Retinal pigment epithelial cell (primary cell): ENCODE results near the gene FGF22.
"Not testable (repeated sequence)": the region's sequence is repeated elsewhere in the genome, so short reads cannot be mapped to it uniquely, and the experiment has no call there.

Experiments
- DNase-seq: peaks from one replicate; pipeline ENCODE4 v3.0.0-alpha.2; 2010; ENCODE audit warnings: low read depth
- H3K4me3 ChIP-seq: 2 replicates; pipeline ENCODE4 v1.5.1; 2011; ENCODE audit warnings: mild to moderate bottlenecking, low read length, control low read depth, moderate library complexity
- TF ChIP-seq, protein P1 (sequence below): conservative IDR thresholded peaks from 2 replicates; pipeline ENCODE4 v1.5.1; 2011; ENCODE audit warnings: low read depth, low read length, control low read depth, inconsistent platforms

Gene FGF22

DNA sequence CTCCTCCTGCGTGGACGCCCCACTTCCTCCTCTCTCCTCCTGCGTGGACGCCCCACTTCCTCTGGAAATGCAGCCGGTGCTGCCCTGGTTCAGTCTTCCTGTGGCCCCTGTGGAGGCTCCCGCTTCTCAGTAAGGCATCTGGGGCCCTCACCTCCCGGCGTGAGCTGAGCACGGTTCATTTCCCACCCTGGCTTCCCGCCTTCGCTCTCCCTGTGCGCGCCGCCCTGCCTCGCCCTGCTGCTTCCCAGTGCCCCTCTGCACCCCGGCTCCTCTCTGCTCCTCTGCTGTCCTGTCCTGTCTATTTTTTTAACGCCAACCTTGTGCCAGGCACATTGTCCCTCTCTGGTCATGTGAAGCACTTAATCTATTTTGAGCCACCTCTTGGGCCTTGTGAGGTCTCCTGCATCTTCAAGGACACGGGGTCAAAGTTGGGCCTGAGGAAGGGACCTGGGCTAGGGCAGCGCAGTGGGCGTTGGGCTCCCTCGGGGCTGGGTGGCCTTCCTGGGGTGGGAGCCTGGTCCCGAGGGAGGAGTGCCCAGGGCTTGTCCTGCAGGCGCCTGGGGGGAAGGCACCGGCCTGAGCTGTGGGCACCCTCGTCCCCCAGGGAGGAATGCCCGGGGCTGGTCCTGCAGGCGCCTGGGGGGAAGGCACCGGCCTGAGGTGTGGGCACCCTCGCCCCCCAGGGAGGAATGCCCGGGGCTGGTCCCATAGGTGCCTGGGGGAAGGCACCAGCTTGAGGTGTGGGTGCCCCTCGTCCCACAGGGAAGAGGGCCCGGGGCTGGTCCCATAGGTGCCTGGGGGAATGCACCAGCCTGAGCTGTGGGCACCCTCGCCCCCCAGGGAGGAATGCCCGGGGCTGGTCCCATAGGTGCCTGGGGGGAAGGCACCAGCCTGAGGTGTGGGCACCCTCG lies 37.0 kb upstream of the FGF22 start:
- TF ChIP-seq, protein P1, sequence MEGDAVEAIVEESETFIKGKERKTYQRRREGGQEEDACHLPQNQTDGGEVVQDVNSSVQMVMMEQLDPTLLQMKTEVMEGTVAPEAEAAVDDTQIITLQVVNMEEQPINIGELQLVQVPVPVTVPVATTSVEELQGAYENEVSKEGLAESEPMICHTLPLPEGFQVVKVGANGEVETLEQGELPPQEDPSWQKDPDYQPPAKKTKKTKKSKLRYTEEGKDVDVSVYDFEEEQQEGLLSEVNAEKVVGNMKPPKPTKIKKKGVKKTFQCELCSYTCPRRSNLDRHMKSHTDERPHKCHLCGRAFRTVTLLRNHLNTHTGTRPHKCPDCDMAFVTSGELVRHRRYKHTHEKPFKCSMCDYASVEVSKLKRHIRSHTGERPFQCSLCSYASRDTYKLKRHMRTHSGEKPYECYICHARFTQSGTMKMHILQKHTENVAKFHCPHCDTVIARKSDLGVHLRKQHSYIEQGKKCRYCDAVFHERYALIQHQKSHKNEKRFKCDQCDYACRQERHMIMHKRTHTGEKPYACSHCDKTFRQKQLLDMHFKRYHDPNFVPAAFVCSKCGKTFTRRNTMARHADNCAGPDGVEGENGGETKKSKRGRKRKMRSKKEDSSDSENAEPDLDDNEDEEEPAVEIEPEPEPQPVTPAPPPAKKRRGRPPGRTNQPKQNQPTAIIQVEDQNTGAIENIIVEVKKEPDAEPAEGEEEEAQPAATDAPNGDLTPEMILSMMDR = no peak
- no peak for DNase-seq
- H3K4me3 ChIP-seq = no peak overlapping the region

DNA sequence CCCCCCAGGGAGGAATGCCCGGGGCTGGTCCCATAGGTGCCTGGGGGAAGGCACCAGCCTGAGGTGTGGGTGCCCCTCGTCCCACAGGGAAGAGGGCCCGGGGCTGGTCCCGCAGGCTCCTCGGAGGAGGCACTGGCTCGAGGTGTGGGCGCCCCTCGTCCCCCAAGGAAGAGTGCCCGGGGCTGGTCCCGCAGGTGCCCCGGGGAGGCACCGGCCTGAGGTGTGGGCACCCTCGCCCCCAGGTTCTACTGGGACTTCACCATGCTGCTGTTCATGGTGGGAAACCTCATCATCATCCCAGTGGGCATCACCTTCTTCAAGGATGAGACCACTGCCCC lies 36.4 kb upstream of the FGF22 start:
- not testable (repeated sequence) for H3K4me3 ChIP-seq, DNase-seq

DNA sequence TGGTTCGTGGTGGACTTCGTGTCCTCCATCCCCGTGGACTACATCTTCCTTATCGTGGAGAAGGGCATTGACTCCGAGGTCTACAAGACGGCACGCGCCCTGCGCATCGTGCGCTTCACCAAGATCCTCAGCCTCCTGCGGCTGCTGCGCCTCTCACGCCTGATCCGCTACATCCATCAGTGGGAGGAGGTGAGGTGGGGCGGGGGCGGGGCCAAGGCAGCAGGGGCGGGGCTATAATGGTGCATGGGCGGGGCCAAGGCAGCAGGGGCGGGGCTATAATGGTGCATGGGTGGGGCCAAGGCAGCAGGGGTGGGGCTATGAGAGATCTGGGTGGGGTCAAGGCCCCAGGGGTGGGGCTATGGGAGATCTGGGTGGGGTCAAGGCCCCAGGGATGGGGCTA lies 35.9 kb upstream of the FGF22 start:
- DNase-seq, H3K4me3 ChIP-seq: not testable (repeated sequence)

DNA sequence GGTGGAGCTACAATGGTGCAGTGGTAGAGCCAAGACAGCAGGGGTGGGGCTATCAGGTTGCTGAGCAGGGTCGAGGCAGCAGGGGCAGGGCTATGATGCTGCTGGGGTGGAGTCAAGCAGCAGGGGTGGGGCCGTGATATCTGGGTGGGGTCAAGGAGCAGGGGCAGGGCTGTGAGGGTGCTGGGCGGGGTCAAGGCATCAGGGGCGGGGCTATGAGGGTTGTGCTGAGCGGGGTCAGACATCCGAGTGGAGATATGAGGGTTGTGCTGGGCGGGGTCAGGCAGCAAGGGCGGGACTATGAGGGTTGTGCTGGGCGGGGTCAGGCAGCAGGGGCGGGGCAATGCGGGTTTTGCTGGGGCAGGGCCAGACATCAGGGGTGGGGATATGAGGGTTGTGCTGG lies 35.3 kb upstream of the FGF22 start:
- no peak for DNase-seq
- TF ChIP-seq, protein P1 = no peak
- no peak overlapping the region for H3K4me3 ChIP-seq

DNA sequence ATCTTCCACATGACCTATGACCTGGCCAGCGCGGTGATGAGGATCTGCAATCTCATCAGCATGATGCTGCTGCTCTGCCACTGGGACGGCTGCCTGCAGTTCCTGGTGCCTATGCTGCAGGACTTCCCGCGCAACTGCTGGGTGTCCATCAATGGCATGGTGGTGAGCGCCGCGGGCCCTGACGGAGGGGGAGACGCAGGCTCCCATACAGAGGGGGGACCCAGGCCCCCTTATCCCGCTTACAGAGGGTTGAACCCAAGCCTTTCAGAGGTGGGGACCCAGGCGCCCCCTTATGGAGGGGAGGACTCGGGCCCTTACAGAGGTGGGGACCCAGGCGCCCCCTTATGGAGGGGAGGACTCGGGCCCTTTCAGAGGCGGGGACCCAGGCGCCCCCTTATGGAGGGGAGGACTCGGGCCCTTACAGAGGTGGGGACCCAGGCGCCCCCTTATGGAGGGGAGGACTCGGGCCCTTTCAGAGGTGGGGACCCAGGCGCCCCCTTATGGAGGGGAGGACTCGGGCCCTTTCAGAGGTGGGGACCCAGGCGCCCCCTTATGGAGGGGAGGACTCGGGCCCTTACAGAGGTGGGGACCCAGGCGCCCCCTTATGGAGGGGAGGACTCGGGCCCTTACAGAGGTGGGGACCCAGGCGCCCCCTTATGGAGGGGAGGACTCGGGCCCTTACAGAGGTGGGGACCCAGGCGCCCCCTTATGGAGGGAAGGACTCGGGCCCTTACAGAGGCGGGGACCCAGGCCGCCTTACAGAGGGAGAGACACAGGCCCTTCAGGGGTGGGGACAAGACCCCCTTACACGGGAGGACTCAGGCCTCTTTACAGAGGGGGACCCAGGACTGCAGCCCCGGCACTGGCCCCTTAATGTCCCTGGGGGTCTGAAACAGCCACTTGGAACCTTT lies 34.4 kb upstream of the FGF22 start:
- not testable (repeated sequence) for H3K4me3 ChIP-seq, DNase-seq

DNA sequence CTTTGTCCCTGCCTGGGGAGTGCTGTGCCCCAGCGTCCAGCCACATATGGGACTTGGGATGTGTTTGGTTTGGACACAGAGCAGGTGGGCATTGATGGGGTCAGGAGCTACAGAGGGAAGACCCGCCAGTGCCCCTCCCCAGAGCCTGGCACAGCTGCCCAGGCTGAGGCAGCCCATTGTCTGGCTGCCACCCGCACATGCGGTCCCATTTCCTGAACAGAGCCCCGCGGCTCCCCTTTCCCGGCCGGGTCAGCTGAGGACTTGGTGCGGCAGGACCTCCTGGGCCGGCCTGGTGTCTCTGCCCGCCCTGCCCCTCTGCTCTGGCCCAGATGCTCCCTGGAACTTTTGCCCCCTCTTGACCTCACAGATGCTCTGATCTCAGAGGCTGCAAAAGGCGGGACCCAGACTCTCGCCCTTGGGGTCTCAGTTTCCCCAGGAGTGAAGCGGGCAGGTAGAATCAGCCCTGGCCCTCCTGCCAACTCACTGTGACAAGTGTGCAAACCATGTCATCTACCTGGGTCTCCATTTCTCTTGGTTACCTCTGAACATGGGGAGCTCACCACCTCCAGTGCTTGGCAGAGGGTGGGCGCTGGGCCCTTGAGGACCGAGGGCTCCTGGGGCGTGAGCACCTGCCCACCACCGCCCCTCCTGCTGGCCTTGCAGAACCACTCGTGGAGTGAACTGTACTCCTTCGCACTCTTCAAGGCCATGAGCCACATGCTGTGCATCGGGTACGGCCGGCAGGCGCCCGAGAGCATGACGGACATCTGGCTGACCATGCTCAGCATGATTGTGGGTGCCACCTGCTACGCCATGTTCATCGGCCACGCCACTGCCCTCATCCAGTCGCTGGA lies 32.2 kb upstream of the FGF22 start:
- TF ChIP-seq, protein P1 = no peak
- no peak overlapping the region for H3K4me3 ChIP-seq
- DNase-seq = no peak

DNA sequence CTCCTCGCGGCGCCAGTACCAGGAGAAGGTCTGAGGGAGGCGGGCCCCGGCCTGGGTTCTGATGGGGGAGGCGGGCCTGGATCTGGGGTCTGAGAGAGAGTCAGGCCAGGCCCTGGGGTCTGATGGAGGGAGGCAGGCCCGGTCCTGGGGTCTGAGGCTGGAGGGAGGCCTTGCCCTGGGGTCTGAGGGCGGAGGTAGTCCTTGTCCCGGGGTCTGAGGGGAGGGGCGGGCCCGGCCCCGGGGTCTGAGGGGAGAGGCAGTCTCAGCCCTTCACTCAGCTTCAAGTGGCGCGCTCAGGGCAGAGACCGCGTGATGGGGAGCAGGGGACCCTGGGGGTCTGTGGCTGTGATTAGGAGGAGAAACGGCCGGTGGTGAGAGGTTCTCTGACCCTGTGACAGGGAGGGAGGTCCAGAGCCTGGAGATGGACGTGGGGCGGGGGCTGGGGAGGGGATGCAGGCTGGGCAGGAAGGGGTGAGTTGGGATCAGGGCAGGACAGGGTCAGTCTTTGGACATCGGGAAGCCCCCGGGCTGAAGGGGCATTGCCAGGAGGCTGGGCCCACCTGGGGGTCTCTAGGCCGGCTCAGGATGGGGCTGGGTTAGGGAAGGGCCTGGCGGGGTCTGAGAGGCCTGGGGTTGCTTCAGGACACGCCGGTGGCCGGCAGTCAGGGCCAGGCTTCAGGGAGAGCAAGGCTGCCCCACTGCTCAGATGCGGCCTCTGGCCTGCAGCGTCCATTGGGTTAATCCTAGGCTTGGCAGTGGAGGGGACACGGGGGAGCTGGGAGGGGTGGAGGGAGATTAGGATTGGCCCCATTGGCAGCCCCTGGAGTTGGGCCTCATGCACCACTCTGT lies 31.3 kb upstream of the FGF22 start:
- no peak for DNase-seq
- TF ChIP-seq, protein P1 = no peak
- H3K4me3 ChIP-seq = no peak overlapping the region

DNA sequence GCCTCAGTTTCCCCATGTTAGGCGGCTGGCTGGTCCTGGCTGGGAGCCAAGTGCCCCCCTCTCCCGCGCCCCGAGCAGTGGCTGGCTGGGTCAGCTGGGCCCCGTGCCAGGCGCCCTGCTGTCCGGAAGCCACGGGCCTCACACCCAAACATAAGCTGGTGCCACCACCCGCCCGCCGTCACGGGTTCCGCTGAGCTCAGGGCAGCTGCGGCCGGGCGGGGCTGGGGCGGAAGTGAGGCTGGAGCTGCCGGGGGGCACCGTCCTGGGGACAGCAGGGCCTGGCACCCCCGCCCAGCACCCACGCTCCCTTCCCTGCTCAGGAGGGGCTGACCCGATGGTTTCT lies 30.7 kb upstream of the FGF22 start:
- H3K4me3 ChIP-seq = no peak overlapping the region
- DNase-seq = peak; percentile 83
- TF ChIP-seq, protein P1 = no peak
